Neuron (in vitro differentiated cells): ENCODE data around the gene OSGIN1.

Source experiments
- H2AFZ ChIP-seq: one replicate; pipeline ENCODE4 v1.6.1; 2013; ENCODE audit warnings: low read depth, mild to moderate bottlenecking, inconsistent platforms, low read length, moderate library complexity
- H3K27me3 ChIP-seq: one replicate; pipeline ENCODE4 v1.6.1; 2013; ENCODE audit warnings: low read length; ENCODE audit not compliant: insufficient read depth
- H3K36me3 ChIP-seq: one replicate; pipeline ENCODE4 v1.6.1; 2013; ENCODE audit warnings: low read length; ENCODE audit not compliant: insufficient read depth
- H3K4me1 ChIP-seq: one replicate; pipeline ENCODE4 v1.6.1; 2013; ENCODE audit warnings: low read length; ENCODE audit not compliant: insufficient read depth
- H3K4me3 ChIP-seq: 2 replicates; pipeline ENCODE4 v1.5.1; 2013; ENCODE audit warnings: mild to moderate bottlenecking, low read length, moderate library complexity
- H3K9me3 ChIP-seq: one replicate; pipeline ENCODE4 v1.6.1; 2013; ENCODE audit warnings: low read length

OSGIN1 gene

DNA sequence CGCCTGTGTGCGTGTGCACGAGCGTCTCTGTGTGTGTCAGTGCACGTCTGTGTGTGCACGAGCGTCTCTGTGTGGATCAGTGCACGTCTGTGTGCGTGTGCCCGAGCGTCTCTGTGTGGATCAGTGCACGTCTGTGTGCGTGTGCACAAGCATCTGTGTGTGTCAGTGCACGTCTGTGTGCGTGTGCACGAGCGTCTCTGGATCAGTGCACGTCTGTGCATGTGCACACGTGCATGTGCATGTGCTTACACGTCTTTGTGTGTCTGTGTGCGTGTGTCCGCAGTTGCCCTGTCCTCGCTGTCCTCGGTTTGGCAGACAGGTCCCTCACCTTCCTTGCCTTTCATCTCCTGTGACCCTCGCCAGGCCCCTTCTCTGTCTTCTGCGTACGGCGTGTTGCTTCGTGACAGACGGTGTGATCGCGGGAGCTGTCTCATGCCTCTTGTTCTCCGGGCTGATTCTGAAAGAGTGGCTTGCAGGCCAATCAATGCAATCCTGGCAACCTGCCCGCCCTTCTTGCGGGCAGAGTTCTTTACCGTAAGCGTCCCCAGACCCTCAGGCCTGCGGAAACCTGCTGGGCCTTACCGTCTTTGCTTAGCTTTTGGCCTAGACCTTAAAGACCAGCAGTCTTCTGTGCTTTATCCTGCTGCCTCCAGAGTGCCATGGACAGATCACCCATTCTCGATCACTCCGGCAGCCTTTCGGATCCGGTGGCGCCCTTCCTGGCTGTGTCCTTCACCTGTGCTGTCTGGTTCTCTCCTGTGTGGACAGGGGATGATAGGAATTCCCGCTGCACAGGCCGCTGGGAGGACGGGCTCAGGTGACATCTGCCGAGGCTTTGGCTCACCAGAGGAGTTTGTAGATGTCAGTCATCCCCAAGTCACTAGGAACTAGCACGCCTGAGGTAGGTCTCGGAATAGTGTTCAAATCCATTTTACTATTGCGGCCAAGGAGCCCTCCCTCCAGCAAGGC lies 35.6 kb upstream of the OSGIN1 start:
- peaks cover 64% of the 10 kb centered on the region for H3K36me3 ChIP-seq
- no peak overlapping the region for H2AFZ ChIP-seq
- H3K4me3 ChIP-seq, result no peak overlapping the region
- peaks cover 9% of the 10 kb centered on the region for H3K9me3 ChIP-seq
- no peaks in the 10 kb centered on the region for H3K4me1 ChIP-seq
- H3K27me3 ChIP-seq, result no peaks in the 10 kb centered on the region

DNA sequence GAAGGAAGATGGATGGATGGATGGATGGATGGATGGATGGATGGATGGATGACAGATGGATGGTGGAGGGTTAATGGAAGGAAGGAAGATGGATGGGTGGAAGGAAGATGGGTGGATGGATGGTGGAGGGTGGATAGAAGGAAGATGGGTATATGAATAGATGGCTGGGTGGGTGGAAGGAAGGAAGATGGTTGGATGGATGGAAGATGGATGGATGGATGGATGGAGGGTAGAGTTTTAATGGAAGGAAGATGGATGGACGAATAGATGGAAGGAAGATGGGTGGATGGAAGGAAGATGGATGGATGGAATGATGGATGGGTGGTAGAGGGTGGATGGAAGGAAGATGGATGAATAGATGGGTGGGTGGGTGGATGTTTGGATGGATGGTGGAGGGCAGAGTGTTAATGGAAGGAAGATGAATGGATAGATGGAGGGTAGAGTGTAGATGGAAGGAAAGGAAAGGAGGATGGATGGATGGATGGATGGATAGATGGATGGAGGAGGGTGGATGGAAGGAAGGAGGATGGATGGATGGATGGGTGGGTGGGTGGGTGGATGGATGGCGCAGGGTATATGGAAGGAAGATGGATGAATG lies 32.0 kb upstream of the OSGIN1 start:
- H3K9me3 ChIP-seq, result peaks cover 9% of the 10 kb centered on the region
- peaks cover 36% of the 10 kb centered on the region for H3K36me3 ChIP-seq
- H2AFZ ChIP-seq, result no peak overlapping the region
- H3K4me3 ChIP-seq, result no peak overlapping the region
- no peaks in the 10 kb centered on the region for H3K27me3 ChIP-seq
- peaks cover 11% of the 10 kb centered on the region for H3K4me1 ChIP-seq

DNA sequence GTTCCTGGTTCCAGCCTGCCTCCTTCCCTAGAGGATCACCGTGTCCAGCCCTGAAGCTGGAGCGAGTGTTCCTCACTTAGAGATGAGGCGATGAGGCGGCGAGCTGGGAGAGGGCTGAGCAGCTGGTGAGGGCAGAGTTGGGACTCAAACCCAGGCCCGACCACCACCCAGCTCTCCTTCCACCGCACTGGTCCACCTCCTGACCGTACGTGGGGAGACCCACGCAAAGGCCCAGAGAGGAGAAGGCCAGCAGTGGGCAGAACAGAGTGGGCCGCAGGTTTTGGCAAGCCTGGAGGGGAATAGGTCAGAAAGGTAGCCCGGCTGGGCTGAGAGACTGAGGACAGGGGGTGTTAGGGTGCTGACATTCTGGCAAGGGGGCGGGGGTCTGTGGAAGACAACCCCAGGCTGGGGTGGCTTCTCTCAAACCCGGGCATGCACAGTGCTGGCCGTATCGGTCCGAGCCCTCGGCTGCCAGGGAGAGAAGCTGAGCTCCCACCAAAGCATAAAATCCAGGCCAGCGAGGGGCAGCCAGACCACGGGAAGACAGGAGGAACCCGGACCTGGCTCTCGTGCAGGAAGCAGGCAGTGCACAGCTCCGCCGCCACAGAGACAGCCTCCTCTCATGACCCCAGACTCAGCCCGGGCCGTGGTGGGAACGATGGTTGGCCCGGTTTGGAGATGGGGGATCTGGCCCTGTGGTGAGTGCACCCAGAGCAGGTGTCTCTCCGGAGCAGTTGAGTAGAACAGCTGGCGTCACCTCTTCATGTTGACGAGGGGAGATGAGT lies 29.3 kb upstream of the OSGIN1 start:
- Histone ChIP-seq H3K27me3 (no peaks in the 10 kb centered on the region), H3K9me3 (peaks cover 6% of the 10 kb centered on the region), H3K4me3 (no peak overlapping the region), H3K36me3 (peaks cover 18% of the 10 kb centered on the region), H2AFZ (no peak overlapping the region), H3K4me1 (peaks cover 11% of the 10 kb centered on the region)

DNA sequence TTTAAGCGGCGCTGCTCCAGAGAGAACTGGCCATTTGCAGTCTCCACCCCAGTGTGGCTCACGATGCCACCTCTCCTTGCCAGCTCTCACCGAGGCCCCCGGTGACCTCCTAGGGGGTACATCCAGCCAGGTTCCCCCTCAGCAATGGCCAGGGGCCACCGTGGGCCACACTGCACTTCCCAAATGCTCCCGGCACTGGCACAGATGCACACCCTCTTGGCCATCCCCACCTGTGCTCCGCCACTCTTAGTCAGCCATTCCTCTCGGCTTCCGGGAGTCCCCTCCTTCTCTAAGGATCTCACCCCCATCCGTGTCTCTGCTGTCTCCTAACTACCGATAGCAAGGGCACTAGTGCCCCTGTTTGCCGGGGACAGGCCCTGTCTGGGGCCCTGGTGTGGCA lies 28.4 kb upstream of the OSGIN1 start:
- H3K4me3 ChIP-seq, result no peak overlapping the region
- H3K4me1 ChIP-seq, result peaks cover 11% of the 10 kb centered on the region
- H3K27me3 ChIP-seq, result no peaks in the 10 kb centered on the region
- peaks cover 3% of the 10 kb centered on the region for H3K9me3 ChIP-seq
- H3K36me3 ChIP-seq, result peaks cover 9% of the 10 kb centered on the region
- H2AFZ ChIP-seq, result no peak overlapping the region

DNA sequence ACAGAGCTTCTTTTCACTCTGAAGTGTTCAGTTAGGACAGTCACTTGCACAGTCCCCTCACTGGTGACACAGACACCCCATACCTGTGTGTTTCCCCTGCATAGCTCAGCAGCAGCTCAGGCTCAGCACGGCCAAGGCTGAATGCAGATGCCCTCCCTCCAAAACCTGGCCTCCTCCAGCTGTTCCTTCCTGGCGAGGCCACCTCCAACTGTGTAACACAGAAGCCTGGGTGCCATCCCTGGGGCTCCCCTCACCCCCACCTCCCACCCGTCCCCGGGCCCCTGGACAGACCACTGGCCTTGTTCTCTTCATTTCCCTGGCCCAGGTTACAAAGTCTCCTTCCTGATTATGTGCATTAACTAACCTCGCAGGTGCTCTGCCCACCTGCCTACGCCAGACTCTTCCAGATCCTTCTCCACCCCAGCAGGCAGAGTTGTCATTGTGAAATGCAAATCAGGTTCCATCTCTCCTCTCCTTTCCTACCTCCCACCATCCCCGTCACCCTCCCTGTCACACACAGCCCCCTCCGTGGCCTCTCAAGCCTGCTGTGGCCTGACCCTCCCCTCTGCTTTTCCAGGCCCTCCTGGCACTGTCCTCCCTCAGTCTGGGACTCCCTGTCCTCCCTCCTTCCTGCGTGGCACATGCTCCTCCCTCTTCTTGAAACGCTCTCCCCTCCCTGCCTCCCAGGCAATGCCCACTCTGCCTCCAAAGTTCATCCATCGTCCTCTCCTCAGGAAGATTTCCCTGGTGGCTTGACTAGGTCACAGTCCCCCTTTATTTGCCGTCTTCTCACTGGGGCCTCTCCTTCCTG lies 27.7 kb upstream of the OSGIN1 start:
- Histone ChIP-seq H3K27me3 (no peaks in the 10 kb centered on the region), H2AFZ (no peak overlapping the region), H3K36me3 (peaks cover 3% of the 10 kb centered on the region), H3K4me1 (peaks cover 11% of the 10 kb centered on the region), H3K4me3 (no peak overlapping the region), H3K9me3 (no peaks in the 10 kb centered on the region)

DNA sequence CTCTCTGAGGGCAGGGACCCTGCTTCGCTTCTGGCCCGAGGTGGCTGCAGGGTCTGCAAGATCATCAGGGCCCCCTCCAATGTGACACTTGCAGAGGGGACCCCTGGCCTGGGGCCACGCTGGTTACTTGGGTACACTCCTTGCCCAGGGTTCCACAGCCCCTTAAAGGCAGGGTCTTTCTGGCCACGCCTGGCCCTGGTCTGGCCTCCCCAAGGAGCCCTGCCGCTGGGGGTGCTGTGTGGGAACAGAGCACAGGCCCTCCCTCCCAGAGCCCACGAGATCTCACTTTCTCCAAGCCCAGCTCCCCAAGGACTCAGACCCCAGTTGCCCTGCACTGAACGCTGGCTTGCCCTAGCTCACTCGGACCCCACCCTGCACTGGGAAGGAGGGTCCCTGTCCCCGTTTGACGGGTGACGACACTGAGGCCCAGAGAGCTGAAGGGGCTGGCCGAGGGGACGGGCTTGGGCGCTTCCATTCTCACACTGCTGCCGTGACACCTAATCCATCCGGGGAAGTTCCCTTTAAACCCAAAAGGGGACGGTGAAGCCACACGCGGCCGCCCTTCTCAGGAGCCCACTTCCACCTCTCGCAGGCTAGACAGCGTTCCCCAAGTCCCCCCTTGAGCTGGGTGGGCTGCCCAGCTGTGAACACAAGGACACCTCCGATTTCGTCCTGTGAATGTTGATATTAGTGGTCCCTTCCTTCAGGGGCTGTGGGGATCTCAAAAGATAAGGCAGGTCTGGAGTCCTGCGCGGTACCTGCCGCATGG lies 26.9 kb upstream of the OSGIN1 start:
- Histone ChIP-seq H3K4me3 (no peak overlapping the region), H3K4me1 (peaks cover 11% of the 10 kb centered on the region), H3K36me3 (no peaks in the 10 kb centered on the region), H3K9me3 (no peaks in the 10 kb centered on the region), H3K27me3 (no peaks in the 10 kb centered on the region), H2AFZ (no peak overlapping the region)

DNA sequence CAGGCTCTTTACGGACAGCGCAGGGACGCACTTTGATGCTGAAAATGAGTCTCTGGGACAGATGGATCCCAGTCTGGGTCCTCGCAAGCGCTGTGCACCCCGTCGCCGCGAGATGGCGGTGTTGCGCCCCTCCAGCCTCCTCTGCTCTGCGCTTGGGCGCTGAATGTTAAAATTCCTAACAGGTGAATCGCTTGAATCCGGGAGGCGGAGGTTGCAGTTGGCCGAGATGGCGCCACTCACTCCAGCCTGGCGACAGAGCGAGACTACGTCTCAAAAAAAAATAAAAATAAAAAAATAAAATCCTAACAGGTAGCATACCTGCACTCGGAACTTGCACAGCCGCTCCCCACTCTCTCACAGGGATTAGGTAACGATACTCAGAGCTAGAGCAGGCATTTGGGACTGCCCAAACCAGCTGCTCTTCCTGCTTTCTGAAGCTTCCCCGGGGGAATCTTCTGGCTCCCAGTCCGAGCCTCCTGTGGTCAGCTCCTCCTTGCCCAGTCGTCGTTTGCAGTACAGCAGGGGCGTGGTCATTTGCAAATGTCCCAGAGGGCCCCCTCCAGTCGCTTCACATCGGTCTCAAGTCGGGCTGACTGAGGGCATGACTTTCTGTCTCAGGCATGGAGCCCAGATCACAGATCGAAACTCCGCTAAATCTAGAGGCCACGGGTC lies 26.2 kb upstream of the OSGIN1 start:
- no peak overlapping the region for H2AFZ ChIP-seq
- no peaks in the 10 kb centered on the region for H3K9me3 ChIP-seq
- no peaks in the 10 kb centered on the region for H3K27me3 ChIP-seq
- H3K4me1 ChIP-seq, result peaks cover 11% of the 10 kb centered on the region
- no peak overlapping the region for H3K4me3 ChIP-seq
- no peaks in the 10 kb centered on the region for H3K36me3 ChIP-seq

DNA sequence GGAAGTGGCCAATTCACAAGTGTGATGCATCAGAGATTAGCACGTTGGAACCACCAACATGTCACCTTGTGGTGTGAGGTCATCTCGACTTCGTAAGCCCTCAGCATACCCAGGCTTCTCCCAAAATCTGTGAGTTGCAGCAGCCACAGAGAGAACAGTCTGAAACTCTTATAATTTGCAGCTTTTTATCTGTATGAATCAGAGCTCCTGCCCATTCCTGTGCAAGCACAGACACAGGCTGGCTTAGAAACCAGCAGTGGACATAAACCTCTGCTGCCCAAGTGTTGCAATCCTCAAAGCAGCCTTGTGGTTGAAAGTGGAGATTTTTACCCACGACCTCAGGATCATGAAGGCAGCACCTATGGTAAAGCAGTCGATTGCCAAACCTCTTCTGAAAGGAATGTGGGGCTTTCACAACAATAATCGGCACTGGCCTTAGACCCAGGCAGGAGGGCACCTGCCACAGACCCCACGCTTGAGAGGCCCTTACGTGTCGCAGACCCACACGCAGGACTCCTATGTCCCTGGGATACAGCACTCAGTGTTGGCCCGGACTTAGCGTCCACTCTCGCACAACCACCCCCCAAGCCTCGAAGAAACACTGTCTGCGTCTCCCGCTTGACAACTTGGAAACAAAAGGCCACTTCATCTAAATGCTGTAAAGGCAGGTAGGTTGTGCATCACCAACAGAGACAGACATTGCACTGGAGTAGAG lies 24.5 kb upstream of the OSGIN1 start:
- no peaks in the 10 kb centered on the region for H3K36me3 ChIP-seq
- no peaks in the 10 kb centered on the region for H3K27me3 ChIP-seq
- no peaks in the 10 kb centered on the region for H3K9me3 ChIP-seq
- no peak overlapping the region for H3K4me3 ChIP-seq
- H2AFZ ChIP-seq, result no peak overlapping the region
- H3K4me1 ChIP-seq, result peaks cover under 1% of the 10 kb centered on the region

DNA sequence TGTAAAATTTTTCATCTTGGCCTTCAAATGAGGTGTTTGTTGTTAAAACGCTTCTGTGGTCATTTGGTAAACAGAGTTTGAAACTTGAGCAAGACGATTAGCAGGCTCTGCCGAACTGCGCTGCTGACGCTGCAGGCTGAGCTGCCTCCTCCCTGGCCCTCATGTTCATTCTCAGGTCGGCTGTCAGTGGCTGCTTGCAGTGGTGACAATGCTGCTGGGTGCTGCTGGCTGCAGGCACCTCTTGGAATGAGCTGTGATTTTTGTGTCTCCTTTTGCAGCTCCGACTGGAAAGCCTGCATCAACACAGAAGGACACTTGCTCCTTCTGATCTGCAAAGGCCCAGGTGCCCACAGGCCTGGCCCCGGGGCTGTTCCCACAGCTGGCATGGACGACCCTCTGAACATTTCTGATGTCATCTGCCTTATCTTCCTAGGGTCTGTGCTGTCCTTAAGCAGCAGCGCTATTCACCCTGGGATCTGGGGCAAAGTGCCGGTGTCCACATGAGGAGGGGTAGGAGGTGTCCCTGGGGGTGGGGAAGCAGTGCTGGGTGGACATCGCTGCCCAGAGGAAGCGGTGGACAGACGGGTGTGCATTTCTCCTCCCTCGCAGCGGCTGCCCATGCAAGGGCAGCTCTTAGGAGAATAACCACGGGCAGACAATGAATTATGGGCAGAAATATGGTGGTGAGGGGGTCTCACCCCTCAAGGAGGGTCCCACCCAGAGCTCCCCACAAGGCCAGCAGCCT lies 23.1 kb upstream of the OSGIN1 start:
- no peak overlapping the region for H3K4me3 ChIP-seq
- no peak overlapping the region for H2AFZ ChIP-seq
- H3K36me3 ChIP-seq, result no peaks in the 10 kb centered on the region
- H3K4me1 ChIP-seq, result no peaks in the 10 kb centered on the region
- no peaks in the 10 kb centered on the region for H3K9me3 ChIP-seq
- H3K27me3 ChIP-seq, result no peaks in the 10 kb centered on the region

DNA sequence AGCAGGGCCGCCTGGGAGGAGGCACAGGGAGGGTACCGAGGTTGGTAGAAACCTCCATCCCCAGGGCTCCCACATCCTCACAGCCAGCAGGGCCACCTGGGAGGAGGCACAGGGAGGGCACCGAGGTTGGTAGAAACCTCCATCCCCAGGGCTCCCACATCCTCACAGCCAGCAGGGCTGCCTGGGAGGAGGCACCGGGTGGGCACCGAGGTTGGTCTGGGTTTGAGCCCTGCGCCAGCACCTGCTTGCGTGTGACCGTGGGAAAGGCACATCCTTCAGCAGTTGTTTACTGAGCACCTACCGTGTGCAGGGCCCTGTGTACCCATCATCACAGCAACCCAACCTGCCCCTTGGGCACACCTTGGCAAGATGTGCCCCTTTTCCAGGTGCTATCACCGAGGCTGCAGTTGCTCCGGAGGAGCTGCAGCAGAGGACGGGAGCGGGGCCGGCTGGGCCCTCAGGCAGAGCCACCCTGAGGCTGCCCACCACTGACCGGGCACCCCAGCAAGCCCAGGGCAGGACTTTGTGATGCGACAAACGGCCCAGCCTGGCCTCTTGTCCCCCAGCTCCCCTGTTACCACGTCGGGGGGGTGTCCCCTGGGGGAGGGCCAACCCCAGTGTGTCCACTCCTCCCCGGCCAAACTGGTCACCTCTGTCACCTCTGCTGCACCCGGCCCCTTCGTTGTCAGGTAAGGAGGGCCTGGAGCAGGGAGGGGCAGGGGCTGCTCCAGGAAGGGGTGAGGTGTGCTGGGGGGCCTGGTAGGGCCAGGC lies 22.1 kb upstream of the OSGIN1 start:
- Histone ChIP-seq H3K36me3 (no peaks in the 10 kb centered on the region), H3K27me3 (no peaks in the 10 kb centered on the region), H3K4me1 (no peaks in the 10 kb centered on the region), H3K9me3 (no peaks in the 10 kb centered on the region), H3K4me3 (no peak overlapping the region), H2AFZ (no peak overlapping the region)
